Retina (tissue), 1 donor: ENCODE data around the gene ITCH.

Experiments used
- DNase-seq: peaks from one replicate; pipeline ENCODE4 v3.0.0-alpha.2; 2016

Gene ITCH

GRCh38 chr20:34536798-34537394, 173.8 kb downstream of the ITCH start:
- DNase-seq = no peak

- no peak for DNase-seq
These were observed 174.6 kb downstream of the ITCH start for GRCh38 chr20:34537651-34538050.

GRCh38 chr20:34538671-34539123, 175.6 kb downstream of the ITCH start:
- no peak for DNase-seq

- no peak for DNase-seq
These were observed 176.7 kb downstream of the ITCH start for GRCh38 chr20:34539756-34540155.

- DNase-seq = no peak
These were observed 177.7 kb downstream of the ITCH start for GRCh38 chr20:34540596-34541263.

GRCh38 chr20:34541264-34541901, 178.3 kb downstream of the ITCH start:
- no peak for DNase-seq

- DNase-seq = no peak
These were observed 178.8 kb downstream of the ITCH start for GRCh38 chr20:34541917-34542316.

GRCh38 chr20:34542439-34542838, 179.4 kb downstream of the ITCH start:
- no peak for DNase-seq

- DNase-seq = no peak
These were observed 180.5 kb downstream of the ITCH start for GRCh38 chr20:34543463-34544056.

- DNase-seq = peak; percentile 42
These were observed 181.2 kb downstream of the ITCH start for GRCh38 chr20:34544109-34544796.

GRCh38 chr20:34546751-34547181, 183.7 kb downstream of the ITCH start:
- DNase-seq = no peak

- no peak for DNase-seq
These were observed 185.0 kb downstream of the ITCH start for GRCh38 chr20:34547844-34548613.

GRCh38 chr20:34549291-34549928, 186.3 kb downstream of the ITCH start:
- no peak for DNase-seq

- no peak for DNase-seq
These were observed 186.8 kb downstream of the ITCH start for GRCh38 chr20:34549929-34550305.

GRCh38 chr20:34552569-34552968, 189.5 kb downstream of the ITCH start:
- no peak for DNase-seq

GRCh38 chr20:34553366-34553867, 190.3 kb downstream of the ITCH start:
- DNase-seq = no peak

- DNase-seq = no peak
These were observed 194.9 kb downstream of the ITCH start for GRCh38 chr20:34557936-34558319.

GRCh38 chr20:34558320-34559218, 195.5 kb downstream of the ITCH start, which contains the start of gene MAP1LC3A:
TSS of gene MAP1LC3A (plus strand) at chr20:34558718. CDS start at chr20:34558869, 151 bp downstream.
- peak; percentile 93 for DNase-seq

GRCh38 chr20:34559311-34560140, 196.5 kb downstream of the ITCH start:
- peak; percentile 45 for DNase-seq

- DNase-seq = no peak
These were observed 197.1 kb downstream of the ITCH start for GRCh38 chr20:34560141-34560523.
